Measurements from ENCODE around the gene ASNSD1.

DNA sequence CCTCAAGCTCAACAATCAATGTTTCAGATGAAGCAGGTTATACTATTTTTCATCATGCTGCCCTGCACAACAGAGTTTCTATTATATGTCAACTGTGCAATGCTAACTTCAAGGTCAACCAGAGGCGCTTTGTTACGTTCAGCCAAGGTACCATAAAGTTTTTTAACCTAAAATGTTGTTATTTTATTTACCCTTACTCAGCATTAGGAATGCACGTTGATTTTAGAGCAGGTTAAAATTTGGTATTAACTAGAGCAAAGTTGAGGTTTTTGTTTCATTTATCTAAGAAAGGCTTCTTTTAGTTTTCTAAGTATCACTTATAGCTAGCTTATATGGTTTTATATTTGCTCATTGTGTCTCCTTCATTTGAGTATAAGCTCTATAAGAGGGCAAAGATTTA is 35.0 kb downstream of the ASNSD1 start:
- TF ChIP-seq, protein P1, sequence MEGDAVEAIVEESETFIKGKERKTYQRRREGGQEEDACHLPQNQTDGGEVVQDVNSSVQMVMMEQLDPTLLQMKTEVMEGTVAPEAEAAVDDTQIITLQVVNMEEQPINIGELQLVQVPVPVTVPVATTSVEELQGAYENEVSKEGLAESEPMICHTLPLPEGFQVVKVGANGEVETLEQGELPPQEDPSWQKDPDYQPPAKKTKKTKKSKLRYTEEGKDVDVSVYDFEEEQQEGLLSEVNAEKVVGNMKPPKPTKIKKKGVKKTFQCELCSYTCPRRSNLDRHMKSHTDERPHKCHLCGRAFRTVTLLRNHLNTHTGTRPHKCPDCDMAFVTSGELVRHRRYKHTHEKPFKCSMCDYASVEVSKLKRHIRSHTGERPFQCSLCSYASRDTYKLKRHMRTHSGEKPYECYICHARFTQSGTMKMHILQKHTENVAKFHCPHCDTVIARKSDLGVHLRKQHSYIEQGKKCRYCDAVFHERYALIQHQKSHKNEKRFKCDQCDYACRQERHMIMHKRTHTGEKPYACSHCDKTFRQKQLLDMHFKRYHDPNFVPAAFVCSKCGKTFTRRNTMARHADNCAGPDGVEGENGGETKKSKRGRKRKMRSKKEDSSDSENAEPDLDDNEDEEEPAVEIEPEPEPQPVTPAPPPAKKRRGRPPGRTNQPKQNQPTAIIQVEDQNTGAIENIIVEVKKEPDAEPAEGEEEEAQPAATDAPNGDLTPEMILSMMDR (IDR thresholded peaks at IDR 0.05; ENCODE audit: low read depth, low read length), result no peak
- no peak for TF ChIP-seq EZH2phosphoT487 (IDR thresholded peaks at IDR 0.05; ENCODE audit: low read depth)
